Suppressor macrophage treated with lipopolysaccharide for 1 hour (primary cell): ENCODE results near the gene KRI1.
"Not testable (repeated sequence)": the region's sequence is repeated elsewhere in the genome, so short reads cannot be mapped to it uniquely, and the experiment has no call there.

ENCODE experiments used
- DNase-seq, 3 donors: peaks; one replicate each; pipeline ENCODE4 v3.0.0-alpha.2; 2020 to 2022

KRI1 gene

GRCh38 chr19:10549733-10550132 lies 16.1 kb downstream of the KRI1 start:
- no peak for DNase-seq

- no peak for DNase-seq
These were observed 17.0 kb downstream of the KRI1 start for GRCh38 chr19:10548746-10549276.

- no peak for DNase-seq
These were observed 19.0 kb downstream of the KRI1 start for GRCh38 chr19:10546817-10547216.

- DNase-seq: peak in 1 of 3 donors; percentile 15
These were observed 21.0 kb downstream of the KRI1 start for GRCh38 chr19:10544753-10545251.

GRCh38 chr19:10544242-10544752 lies 21.5 kb downstream of the KRI1 start:
- peak; percentile 26 to 54 (median 32) for DNase-seq

- peak; percentile 73 to 93 (median 89) for DNase-seq
These were observed 22.2 kb downstream of the KRI1 start, which contains the start of gene ATG4D for GRCh38 chr19:10543420-10544241. Gene ATG4D (plus strand): TSS chr19:10543904. CDS start chr19:10544091, 187 bp downstream.

GRCh38 chr19:10543059-10543419 lies 22.8 kb downstream of the KRI1 start:
- no peak for DNase-seq

GRCh38 chr19:10539016-10539415 lies 26.8 kb downstream of the KRI1 start:
- DNase-seq: peak in 2 of 3 donors; percentile 19 to 43

- peak; percentile 46 to 66 (median 50) for DNase-seq
These were observed 27.4 kb downstream of the KRI1 start for GRCh38 chr19:10538204-10538983.

GRCh38 chr19:10537668-10538067 lies 28.1 kb downstream of the KRI1 start:
- DNase-seq: no peak

- no peak for DNase-seq
These were observed 30.2 kb downstream of the KRI1 start for GRCh38 chr19:10535613-10536012.

- DNase-seq: peak in 2 of 3 donors; percentile 21 to 23
These were observed 32.0 kb downstream of the KRI1 start for GRCh38 chr19:10533646-10534386.

- no peak for DNase-seq
These were observed 33.4 kb downstream of the KRI1 start for GRCh38 chr19:10532457-10532856.

- DNase-seq: not testable (repeated sequence)
These were observed 38.9 kb downstream of the KRI1 start for GRCh38 chr19:10526887-10527286.

- DNase-seq: no peak
These were observed 40.2 kb downstream of the KRI1 start for GRCh38 chr19:10525636-10526035.

GRCh38 chr19:10523135-10523636 lies 42.6 kb downstream of the KRI1 start:
- peak in 1 of 3 donors; percentile 27 for DNase-seq

GRCh38 chr19:10521461-10522171 lies 44.2 kb downstream of the KRI1 start:
- no peak for DNase-seq

- no peak for DNase-seq
These were observed 45.0 kb downstream of the KRI1 start for GRCh38 chr19:10520652-10521318.

GRCh38 chr19:10519421-10519820 lies 46.4 kb downstream of the KRI1 start:
- DNase-seq: no peak

GRCh38 chr19:10518444-10519361 lies 47.1 kb downstream of the KRI1 start:
- peak in 1 of 3 donors; percentile 47 for DNase-seq
